HG02852 (cell line): Measurements from ENCODE around the gene MAG.
A peak's percentile ranks its signal among the peaks of the same experiment; 100 is the strongest.

ENCODE experiments used
- ATAC-seq: cut with Tn5 transposase; IDR thresholded peaks from one replicate; pipeline ENCODE4 v1.9.1; 2021; ENCODE audit warnings: mild to moderate bottlenecking, moderate library complexity; ENCODE audit not compliant: unreplicated experiment

Gene MAG

GRCh38 chr19:35340431-35340830 lies 48.5 kb downstream of the MAG start:
- no peak for ATAC-seq

DNA sequence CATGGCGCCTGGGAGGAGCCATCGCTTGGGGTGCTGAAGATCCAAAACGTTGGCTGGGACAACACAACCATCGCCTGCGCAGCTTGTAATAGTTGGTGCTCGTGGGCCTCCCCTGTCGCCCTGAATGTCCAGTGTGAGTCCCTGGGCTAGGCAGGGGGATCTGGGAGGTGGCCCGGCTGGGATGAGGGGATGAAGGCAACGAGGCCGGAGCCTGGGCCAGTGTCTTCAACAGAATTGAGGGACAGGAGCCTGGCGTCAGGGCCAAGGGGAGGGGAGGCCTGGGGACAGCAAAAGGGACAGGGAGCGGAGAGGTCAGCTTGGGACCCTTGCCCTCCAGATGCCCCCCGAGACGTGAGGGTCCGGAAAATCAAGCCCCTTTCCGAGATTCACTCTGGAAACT lies 49.0 kb downstream of the MAG start:
- ATAC-seq = no peak

DNA sequence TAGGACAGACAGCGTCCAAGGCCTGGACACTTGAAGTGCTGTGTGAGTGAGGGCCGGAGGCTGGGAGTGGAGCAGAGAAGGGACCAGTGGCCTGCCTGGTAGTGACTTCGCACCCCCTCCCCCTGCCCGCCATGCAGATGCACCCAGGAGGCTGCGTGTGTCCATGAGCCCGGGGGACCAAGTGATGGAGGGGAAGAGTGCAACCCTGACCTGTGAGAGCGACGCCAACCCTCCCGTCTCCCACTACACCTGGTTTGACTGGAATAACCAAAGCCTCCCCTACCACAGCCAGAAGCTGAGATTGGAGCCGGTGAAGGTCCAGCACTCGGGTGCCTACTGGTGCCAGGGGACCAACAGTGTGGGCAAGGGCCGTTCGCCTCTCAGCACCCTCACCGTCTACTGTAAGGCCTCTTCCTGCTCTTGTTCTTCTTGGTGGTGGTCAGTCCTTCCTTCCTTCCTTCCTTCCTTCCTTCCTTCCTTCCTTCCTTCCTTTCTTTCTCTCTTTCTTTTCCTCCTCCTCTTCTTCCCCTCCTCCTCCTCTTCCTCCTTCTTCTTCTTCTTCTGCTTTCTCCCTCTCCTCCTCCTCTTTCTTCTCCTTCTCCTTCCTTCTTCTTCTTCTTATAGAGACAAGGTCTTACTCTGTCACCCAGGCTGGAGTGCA lies 49.7 kb downstream of the MAG start:
- no peak for ATAC-seq

DNA sequence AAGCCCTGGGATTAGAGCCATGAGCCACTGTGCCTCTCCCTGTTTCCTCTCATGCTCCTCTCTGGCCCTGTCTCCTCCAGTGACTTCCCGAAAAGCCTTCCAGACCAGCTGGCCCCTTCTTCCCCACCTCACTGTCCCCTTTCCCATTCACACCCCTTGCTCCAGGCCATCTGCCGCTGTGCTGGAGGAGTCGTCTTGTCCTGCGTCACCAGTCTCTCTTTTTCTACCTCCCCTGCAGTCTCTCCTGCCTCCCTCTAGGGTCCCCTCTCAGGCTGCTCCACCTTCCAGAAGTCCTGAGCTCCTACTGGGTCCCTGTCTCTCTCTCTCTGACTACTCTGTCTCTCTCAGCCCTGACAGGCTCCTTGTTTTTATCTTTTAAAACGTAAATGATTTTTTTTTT lies 50.5 kb downstream of the MAG start:
- ATAC-seq = no peak

- no peak for ATAC-seq
Observed at GRCh38 chr19:35344511-35345031, 52.6 kb downstream of the MAG start.

DNA sequence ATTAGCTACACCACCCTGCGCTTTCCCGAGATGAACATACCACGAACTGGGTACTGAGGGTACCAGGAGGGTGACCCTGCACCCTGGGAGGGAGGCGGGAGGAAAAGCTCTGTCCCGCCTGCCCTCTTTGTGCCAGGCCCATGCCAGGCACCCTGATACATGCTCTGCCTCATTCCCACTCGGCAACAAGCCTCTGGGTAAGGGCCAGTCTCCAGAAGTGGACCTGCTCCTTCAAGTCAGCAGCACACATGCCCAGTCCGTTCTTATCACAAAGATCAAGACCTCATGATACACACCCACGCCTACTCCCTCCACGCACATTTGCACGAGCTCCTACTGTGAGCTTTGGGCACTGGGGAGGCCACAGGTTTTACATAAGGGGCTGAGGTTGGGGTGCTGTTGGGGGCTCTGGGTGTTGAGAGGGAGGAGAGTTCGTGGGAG lies 53.7 kb downstream of the MAG start:
- no peak for ATAC-seq

- ATAC-seq = no peak
Observed at GRCh38 chr19:35346193-35347052, 54.5 kb downstream of the MAG start.

DNA sequence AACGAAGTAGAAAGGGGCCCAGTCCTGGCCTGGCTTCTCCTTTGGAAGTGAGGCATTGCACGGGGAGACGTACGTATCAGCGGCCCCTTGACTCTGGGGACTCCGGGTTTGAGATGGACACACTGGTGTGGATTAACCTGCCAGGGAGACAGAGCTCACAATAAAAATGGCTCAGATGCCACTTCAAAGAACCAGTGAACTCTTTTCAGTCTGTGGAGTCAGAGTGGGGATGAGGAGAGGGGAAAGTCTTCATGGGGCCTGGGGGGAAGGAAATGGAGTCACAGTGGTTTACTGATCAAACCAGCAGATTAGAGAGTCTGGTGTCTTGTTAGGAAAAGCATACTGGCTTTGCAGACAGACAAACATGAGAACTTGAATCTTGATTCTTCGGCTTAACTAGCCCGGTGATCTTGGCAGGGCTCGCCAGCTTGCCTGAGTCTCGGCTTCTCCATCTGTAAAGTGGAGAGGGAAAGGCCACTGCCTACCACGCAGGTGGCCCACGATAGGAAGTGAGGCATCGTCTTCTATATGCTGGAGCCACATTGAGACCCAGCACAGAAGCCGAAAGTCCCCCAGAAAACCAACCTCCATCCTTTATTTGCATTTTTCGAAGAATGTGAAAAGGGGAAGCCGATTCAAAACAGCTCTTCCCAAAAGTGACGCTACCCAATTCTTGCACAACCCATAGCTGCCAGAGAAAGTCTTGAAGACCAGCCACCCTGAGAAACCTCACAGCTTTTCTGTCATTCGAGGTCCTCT lies 55.4 kb downstream of the MAG start, which contains the start of gene FFAR1:
Gene FFAR1 (plus strand): TSS at position 732 of the 759 bp plus-strand sequence. CDS start 3,650 bp downstream, outside the sequence.
- peak; percentile 51 for ATAC-seq

- no peak for ATAC-seq
Observed at GRCh38 chr19:35347930-35348298, 56.0 kb downstream of the MAG start.

- ATAC-seq = no peak
Observed at GRCh38 chr19:35348911-35349611, 57.1 kb downstream of the MAG start.

DNA sequence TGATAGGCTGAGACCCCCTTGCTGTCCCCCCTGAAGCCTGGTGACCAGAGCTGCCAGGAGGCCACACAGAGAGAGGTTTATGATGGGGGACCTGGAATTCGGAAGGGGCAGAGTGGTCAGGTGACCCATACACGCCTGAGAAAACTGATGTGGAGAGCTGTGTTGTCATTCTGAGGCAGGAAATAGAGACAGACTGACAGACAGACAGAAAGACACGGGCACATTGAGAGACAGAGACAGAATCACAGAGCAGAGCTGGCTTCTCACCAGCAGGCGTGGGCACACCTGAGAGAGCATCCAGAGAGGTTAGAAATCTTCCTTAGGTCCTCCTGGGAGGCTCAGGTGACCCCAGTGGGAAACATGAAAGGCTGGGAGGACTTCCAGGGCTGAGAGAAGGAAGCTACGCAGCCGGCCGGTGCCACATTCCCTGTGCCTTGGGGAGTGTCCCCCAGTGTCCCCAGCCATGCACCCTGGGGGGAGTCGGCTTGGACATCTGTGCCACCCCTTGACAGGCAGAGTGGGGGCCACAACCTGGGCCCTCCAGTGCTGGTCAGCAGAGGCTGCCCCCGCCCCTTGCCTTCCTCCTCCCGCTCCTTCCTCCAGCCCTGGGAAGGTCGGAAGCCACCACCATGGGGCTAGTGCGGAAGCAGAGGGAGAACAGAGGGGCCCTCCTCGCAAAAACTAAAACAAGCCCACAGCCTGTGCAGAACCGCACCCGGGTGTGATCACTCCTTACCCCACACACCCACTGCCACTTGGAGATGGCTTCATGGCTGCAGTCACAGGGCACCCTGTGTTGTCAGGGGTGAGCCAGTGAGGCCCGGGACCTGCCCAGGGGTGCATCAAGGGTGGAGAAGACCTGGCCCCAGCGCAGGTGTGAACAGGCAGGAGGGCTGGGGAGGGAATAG lies 57.9 kb downstream of the MAG start:
- no peak for ATAC-seq

DNA sequence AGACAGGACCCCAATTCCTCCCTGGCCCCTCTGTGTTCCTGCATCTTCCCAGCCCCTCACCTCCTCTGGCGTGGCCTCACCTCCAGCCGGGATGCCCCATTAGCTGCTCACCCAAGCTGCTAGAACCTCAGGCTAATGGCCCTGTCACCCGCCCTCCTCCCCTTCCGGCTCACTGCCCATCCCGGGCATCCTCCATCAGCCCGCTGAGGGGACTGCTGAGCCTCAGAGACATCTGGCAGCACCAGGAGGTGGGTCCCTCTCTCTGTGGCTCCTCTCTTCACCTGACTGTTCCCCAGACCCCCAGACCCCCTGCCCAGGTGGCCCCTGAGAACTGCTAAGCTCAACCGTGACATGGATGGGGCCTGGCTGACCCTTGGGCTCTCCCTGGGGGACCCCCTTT lies 58.6 kb downstream of the MAG start:
- ATAC-seq = no peak

DNA sequence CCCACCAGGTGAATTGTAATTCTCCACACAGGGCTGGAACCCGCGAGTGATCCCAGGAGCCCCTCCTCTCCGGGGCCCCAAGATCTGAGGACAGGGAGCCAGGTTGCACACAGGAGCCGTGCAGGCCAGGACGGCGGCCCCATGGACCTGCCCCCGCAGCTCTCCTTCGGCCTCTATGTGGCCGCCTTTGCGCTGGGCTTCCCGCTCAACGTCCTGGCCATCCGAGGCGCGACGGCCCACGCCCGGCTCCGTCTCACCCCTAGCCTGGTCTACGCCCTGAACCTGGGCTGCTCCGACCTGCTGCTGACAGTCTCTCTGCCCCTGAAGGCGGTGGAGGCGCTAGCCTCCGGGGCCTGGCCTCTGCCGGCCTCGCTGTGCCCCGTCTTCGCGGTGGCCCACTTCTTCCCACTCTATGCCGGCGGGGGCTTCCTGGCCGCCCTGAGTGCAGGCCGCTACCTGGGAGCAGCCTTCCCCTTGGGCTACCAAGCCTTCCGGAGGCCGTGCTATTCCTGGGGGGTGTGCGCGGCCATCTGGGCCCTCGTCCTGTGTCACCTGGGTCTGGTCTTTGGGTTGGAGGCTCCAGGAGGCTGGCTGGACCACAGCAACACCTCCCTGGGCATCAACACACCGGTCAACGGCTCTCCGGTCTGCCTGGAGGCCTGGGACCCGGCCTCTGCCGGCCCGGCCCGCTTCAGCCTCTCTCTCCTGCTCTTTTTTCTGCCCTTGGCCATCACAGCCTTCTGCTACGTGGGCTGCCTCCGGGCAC lies 59.6 kb downstream of the MAG start:
- ATAC-seq = no peak

- ATAC-seq = no peak
Observed at GRCh38 chr19:35352177-35352447, 60.2 kb downstream of the MAG start.

GRCh38 chr19:35352448-35353304 lies 60.7 kb downstream of the MAG start:
- ATAC-seq = no peak

- ATAC-seq = no peak
Observed at GRCh38 chr19:35353635-35354034, 61.7 kb downstream of the MAG start.

- no peak for ATAC-seq
Observed at GRCh38 chr19:35354898-35355297, 62.9 kb downstream of the MAG start.

- no peak for ATAC-seq
Observed at GRCh38 chr19:35355791-35356460, 64.0 kb downstream of the MAG start.
